K562 (cell line): ENCODE measurements around the gene HOXA9. TPM values are rescaled to one million over a fixed set of nuclear protein-coding genes. Genes with fewer than 3 reads are reported as not detected.

Experiments
- ARID4B ChIP-seq: sonication (generic); formaldehyde crosslinking; IDR thresholded peaks from 2 replicates; pipeline ENCODE4 v1.8.0; 2022; ENCODE audit warnings: mild to moderate bottlenecking, missing genetic modification reagents
- GABPA ChIP-seq: fragments of 200-800 bp; sonication (Bioruptor generic); conservative IDR thresholded peaks from 2 replicates; pipeline ENCODE4 v1.6.1; 2016; ENCODE audit warnings: low read depth, missing genetic modification characterization, missing compliant biosample characterization
- polyA plus RNA-seq, 8 experiments: library from polyadenylated mRNA; depleted of rRNA in 4 of 8; stranded (reverse) in 5 of 8; unstranded in 3 of 8; fragments of >200 nt; fragmentation: Nextera tagmentation in 2 of 8; fragmentation: Illumina TruSeq in 1 of 8; extraction: Ambion mirVana in 2 of 8; extraction: Trizol in 1 of 8; gene quantifications; 2 replicates each; pipeline versions ENCODE4 v1.2.1 to v1.2.3, GENCODE V29; 2011 to 2014; ENCODE audit warnings: inconsistent platforms in 1 of 8, missing spikeins in 1 of 8
- total RNA-seq, 7 experiments: library from RNA; depleted of rRNA in 6 of 7; stranded (reverse); fragments of >200 nt in 6 of 7; fragmentation: Illumina TruSeq in 2 of 7; extraction: Trizol in 2 of 7; gene quantifications; 2 replicates each; pipeline versions ENCODE4 v1.2.1 to v1.2.3, GENCODE V29; 2011 to 2021; ENCODE audit warnings: low replicate concordance in 1 of 7
- TF ChIP-seq, protein P1 (sequence below): sonication (generic); formaldehyde crosslinking; IDR thresholded peaks from 2 replicates; pipeline ENCODE4 v1.5.0; 2020; ENCODE audit warnings: missing genetic modification reagents
- TF ChIP-seq, protein P2 (sequence below), 2 experiments: fragments of 450-650 bp; IDR thresholded peaks; 2 replicates each; pipeline ENCODE4 v1.6.1; 2016; ENCODE audit warnings: mild to moderate bottlenecking in 2 of 2, borderline replicate concordance in 1 of 2, low read depth in 1 of 2, moderate library complexity in 1 of 2

HOXA9 gene
- total and polyA plus RNA-seq, 9 of the 15 experiments (the other 6 are each of a cell fraction or from before 2014, with no cell fraction given): not detected

- TF ChIP-seq GABPA (no peak), ARID4B (CRISPR knock-in tag) (no peak)
- TF ChIP-seq, protein P1, sequence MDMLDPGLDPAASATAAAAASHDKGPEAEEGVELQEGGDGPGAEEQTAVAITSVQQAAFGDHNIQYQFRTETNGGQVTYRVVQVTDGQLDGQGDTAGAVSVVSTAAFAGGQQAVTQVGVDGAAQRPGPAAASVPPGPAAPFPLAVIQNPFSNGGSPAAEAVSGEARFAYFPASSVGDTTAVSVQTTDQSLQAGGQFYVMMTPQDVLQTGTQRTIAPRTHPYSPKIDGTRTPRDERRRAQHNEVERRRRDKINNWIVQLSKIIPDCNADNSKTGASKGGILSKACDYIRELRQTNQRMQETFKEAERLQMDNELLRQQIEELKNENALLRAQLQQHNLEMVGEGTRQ (CRISPR knock-in tag): no peak
- TF ChIP-seq, protein P2, sequence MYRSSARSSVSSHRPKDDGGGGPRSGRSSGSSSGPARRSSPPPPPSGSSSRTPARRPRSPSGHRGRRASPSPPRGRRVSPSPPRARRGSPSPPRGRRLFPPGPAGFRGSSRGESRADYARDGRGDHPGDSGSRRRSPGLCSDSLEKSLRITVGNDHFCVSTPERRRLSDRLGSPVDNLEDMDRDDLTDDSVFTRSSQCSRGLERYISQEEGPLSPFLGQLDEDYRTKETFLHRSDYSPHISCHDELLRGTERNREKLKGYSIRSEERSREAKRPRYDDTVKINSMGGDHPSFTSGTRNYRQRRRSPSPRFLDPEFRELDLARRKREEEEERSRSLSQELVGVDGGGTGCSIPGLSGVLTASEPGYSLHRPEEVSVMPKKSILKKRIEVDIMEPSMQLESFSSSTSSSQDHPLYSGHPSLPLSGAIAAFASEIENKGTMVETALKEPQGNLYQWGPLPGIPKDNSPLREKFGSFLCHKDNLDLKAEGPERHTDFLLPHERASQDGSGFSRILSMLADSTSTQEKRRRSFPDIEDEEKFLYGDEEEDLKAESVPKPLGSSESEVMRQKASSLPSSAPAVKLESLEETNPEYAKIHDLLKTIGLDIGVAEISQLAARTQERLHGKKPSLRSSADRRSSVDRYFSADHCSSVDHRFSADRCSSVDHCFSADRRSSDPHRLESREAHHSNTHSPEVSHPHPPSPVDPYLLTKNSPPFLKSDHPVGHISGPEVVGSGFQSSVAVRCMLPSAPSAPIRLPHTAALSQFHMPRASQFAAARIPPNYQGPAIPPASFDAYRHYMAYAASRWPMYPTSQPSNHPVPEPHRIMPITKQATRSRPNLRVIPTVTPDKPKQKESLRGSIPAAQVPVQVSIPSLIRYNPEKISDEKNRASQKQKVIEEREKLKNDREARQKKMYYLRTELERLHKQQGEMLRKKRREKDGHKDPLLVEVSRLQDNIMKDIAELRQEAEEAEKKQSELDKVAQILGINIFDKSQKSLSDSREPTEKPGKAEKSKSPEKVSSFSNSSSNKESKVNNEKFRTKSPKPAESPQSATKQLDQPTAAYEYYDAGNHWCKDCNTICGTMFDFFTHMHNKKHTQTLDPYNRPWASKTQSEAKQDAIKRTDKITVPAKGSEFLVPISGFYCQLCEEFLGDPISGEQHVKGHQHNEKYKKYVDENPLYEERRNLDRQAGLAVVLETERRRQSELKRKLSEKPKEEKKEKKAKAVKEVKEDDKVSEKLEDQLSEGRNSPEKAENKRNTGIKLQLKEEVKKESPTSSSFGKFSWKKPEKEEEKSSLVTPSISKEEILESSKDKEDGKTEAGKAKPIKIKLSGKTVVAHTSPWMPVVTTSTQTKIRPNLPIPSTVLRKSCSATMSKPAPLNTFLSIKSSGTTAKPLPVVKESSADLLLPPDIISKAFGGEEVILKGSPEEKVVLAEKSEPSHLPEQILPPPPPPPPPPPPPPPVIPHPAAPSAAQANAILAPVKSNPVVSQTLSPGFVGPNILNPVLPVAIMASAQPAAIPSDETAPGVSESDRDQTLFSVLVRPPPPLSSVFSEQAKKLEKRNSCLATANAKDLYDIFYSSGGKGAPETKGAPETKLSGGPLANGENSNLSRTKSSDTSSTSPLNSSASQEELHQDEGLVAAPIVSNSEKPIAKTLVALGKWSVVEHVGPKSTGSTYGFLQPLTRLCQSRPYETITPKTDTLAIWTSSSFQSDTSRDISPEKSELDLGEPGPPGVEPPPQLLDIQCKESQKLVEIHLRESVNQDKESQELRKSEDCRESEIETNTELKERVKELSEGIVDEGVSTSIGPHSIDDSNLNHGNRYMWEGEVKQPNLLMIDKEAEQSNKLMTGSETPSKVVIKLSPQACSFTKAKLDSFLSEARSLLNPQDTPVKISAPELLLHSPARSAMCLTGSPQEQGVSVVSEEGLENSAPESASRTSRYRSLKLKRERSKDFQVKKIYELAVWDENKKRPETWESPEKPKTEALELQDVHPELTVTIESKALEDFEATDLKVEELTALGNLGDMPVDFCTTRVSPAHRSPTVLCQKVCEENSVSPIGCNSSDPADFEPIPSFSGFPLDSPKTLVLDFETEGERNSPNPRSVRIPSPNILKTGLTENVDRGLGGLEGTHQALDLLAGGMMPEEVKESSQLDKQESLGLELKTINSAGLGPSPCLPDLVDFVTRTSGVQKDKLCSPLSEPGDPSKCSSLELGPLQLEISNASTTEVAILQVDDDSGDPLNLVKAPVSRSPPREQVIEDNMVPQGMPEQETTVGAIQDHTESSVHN (IDR thresholded peaks at IDR 0.05; ENCODE audit: borderline replicate concordance in 1 of 2, low read depth in 1 of 2): no peak
Measured at GRCh38 chr7:27204851-27205322, 39.5 kb upstream of the HOXA9 start (continued).
